HG02763 (cell line): ENCODE results near the gene ASIC2.

ENCODE experiments used
- ATAC-seq: cut with Tn5 transposase; IDR thresholded peaks from one replicate; pipeline ENCODE4 v1.9.1; 2021; ENCODE audit warnings: mild to moderate bottlenecking, moderate library complexity; ENCODE audit not compliant: unreplicated experiment

Gene ASIC2

GRCh38 chr17:33080091-33080490 is 213.0 kb downstream of the ASIC2 start:
- ATAC-seq = no peak

GRCh38 chr17:33079201-33079600 is 213.9 kb downstream of the ASIC2 start:
- ATAC-seq = no peak

GRCh38 chr17:33076979-33077378 is 216.1 kb downstream of the ASIC2 start:
- ATAC-seq = no peak

- ATAC-seq = no peak
Observed at GRCh38 chr17:33073416-33073815, 219.7 kb downstream of the ASIC2 start.

- ATAC-seq = no peak
Observed at GRCh38 chr17:33072421-33073161, 220.5 kb downstream of the ASIC2 start.

- ATAC-seq = no peak
Observed at GRCh38 chr17:33071656-33072055, 221.4 kb downstream of the ASIC2 start.

- no peak for ATAC-seq
Observed at GRCh38 chr17:33057564-33057963, 235.5 kb downstream of the ASIC2 start.

- ATAC-seq = no peak
Observed at GRCh38 chr17:33056399-33057146, 236.5 kb downstream of the ASIC2 start.

- no peak for ATAC-seq
Observed at GRCh38 chr17:33055746-33056145, 237.3 kb downstream of the ASIC2 start.

GRCh38 chr17:33055171-33055611 is 237.9 kb downstream of the ASIC2 start:
- ATAC-seq = no peak

GRCh38 chr17:33054412-33054811 is 238.7 kb downstream of the ASIC2 start:
- no peak for ATAC-seq

- no peak for ATAC-seq
Observed at GRCh38 chr17:33053676-33054075, 239.4 kb downstream of the ASIC2 start.

GRCh38 chr17:33052856-33053255 is 240.2 kb downstream of the ASIC2 start:
- no peak for ATAC-seq

- ATAC-seq = no peak
Observed at GRCh38 chr17:33050611-33051140, 242.4 kb downstream of the ASIC2 start.

- ATAC-seq = no peak
Observed at GRCh38 chr17:33049781-33050414, 243.2 kb downstream of the ASIC2 start.

GRCh38 chr17:33046361-33047255 is 246.5 kb downstream of the ASIC2 start:
- no peak for ATAC-seq

GRCh38 chr17:33045216-33045615 is 247.9 kb downstream of the ASIC2 start:
- no peak for ATAC-seq

GRCh38 chr17:33044771-33045170 is 248.3 kb downstream of the ASIC2 start:
- ATAC-seq = no peak

- no peak for ATAC-seq
Observed at GRCh38 chr17:33040461-33040860, 252.6 kb downstream of the ASIC2 start.

- ATAC-seq = no peak
Observed at GRCh38 chr17:33039874-33040273, 253.2 kb downstream of the ASIC2 start.

- no peak for ATAC-seq
Observed at GRCh38 chr17:33038740-33039139, 254.4 kb downstream of the ASIC2 start.
